GM23338 (cell line): ENCODE data around the gene IGBP1. TPM values are rescaled to one million over a fixed set of nuclear protein-coding genes. Genes with fewer than 3 reads are reported as not detected.

Source experiments
- ATAC-seq: fragments of 200-7000 bp; cut with Tn5 transposase; 3 replicates; pipeline ENCODE4 v1.9.1; 2020
- DNase-seq: peaks from one replicate; pipeline ENCODE4 v3.0.0-alpha.2; 2015; ENCODE audit warnings: low spot score
- H2AFZ ChIP-seq: fragments of 200-600 bp; sonication (generic); 2 replicates; pipeline ENCODE4 v1.8.0; 2016; ENCODE audit warnings: antibody characterized with exemption, mild to moderate bottlenecking, moderate library complexity
- H3F3A ChIP-seq: fragments of 200-600 bp; sonication (generic); replicated peaks from 2 replicates; pipeline ENCODE4 v1.8.0; 2017; ENCODE audit warnings: antibody characterized with exemption, mixed run types, low read depth
- H3K27ac ChIP-seq: fragments of 200-600 bp; sonication (generic); 2 replicates; pipeline ENCODE4 v1.6.1; 2016; ENCODE audit warnings: low read depth
- H3K27me3 ChIP-seq: fragments of 200-600 bp; sonication (generic); 2 replicates; pipeline ENCODE4 v1.8.0; 2016; ENCODE audit warnings: mild to moderate bottlenecking, mixed run types, moderate library complexity; ENCODE audit not compliant: insufficient read depth
- H3K36me3 ChIP-seq: fragments of 200-600 bp; sonication (generic); 2 replicates; pipeline ENCODE4 v1.8.0; 2016; ENCODE audit warnings: mild to moderate bottlenecking; ENCODE audit not compliant: insufficient read depth
- H3K4me1 ChIP-seq: fragments of 200-600 bp; sonication (generic); 2 replicates; pipeline ENCODE4 v1.8.0; 2016; ENCODE audit warnings: mild to moderate bottlenecking, moderate library complexity; ENCODE audit not compliant: insufficient read depth
- H3K4me2 ChIP-seq: fragments of 200-600 bp; sonication (generic); 2 replicates; pipeline ENCODE4 v1.7.1; 2017; ENCODE audit warnings: mixed run types
- H3K4me3 ChIP-seq: fragments of 200-600 bp; sonication (generic); 2 replicates; pipeline ENCODE4 v1.6.1; 2016; ENCODE audit warnings: mixed run types
- H3K79me2 ChIP-seq: fragments of 200-600 bp; sonication (generic); replicated peaks from 2 replicates; pipeline ENCODE4 v1.8.0; 2017; ENCODE audit warnings: mild to moderate bottlenecking; ENCODE audit not compliant: insufficient read depth
- H3K9me2 ChIP-seq: fragments of 200-600 bp; sonication (generic); 2 replicates; pipeline ENCODE4 v1.8.0; 2017; ENCODE audit not compliant: insufficient read depth
- H4K20me1 ChIP-seq: fragments of 200-600 bp; sonication (generic); replicated peaks from 2 replicates; pipeline ENCODE4 v1.8.0; 2017; ENCODE audit warnings: mild to moderate bottlenecking; ENCODE audit not compliant: insufficient read depth
- H3K27ac Mint-ChIP-seq: 2 replicates; pipeline ENCODE4 v1.8.0; 2020; ENCODE audit warnings: inconsistent platforms, mild to moderate bottlenecking, moderate library complexity, mixed read lengths
- H3K27me3 Mint-ChIP-seq: 3 replicates; pipeline ENCODE4 v1.8.0; 2022; ENCODE audit warnings: low read depth, mild to moderate bottlenecking, moderate library complexity, mixed read lengths, inconsistent platforms; ENCODE audit not compliant: insufficient read depth, poor library complexity
- H3K36me3 Mint-ChIP-seq: 3 replicates; pipeline ENCODE4 v1.8.0; 2021; ENCODE audit warnings: low read depth, mild to moderate bottlenecking, inconsistent platforms, moderate library complexity, mixed read lengths
- H3K4me1 Mint-ChIP-seq: 3 replicates; pipeline ENCODE4 v1.8.0; 2020; ENCODE audit warnings: mild to moderate bottlenecking, inconsistent platforms, mixed read lengths
- H3K4me3 Mint-ChIP-seq: 3 replicates; pipeline ENCODE4 v1.8.0; 2021; ENCODE audit warnings: moderate library complexity, mild to moderate bottlenecking, inconsistent platforms, mixed read lengths
- H3K9me3 Mint-ChIP-seq: 3 replicates; pipeline ENCODE4 v1.8.0; 2020; ENCODE audit warnings: moderate library complexity, mild to moderate bottlenecking, inconsistent platforms, mixed read lengths
- CREB1 ChIP-seq: fragments of 250-450 bp; sonication (Bioruptor Pico); IDR thresholded peaks from 2 replicates; pipeline ENCODE4 v1.5.0; 2020; ENCODE audit warnings: low read depth, mild to moderate bottlenecking, moderate library complexity
- CTCF ChIP-seq, 2 experiments: fragments of 200-600 bp in 1 of 2; sonication (generic) in 1 of 2; conservative IDR thresholded peaks; 2 replicates each; pipeline versions ENCODE4 v1.5.1 to v1.6.1; 2016 to 2017; ENCODE audit warnings: antibody characterized with exemption in 2 of 2, low read depth in 2 of 2, mild to moderate bottlenecking in 2 of 2, moderate library complexity in 1 of 2
- JUNB ChIP-seq: IDR thresholded peaks from one replicate; pipeline ENCODE4 v1.6.1; 2016; ENCODE audit warnings: antibody characterized with exemption; ENCODE audit not compliant: unreplicated experiment
- REST ChIP-seq: IDR thresholded peaks from one replicate; pipeline ENCODE4 v1.6.1; 2018; ENCODE audit warnings: antibody characterized with exemption; ENCODE audit not compliant: unreplicated experiment
- polyA plus RNA-seq: library from polyadenylated mRNA; unstranded; fragments of >200 nt; fragmentation: Nextera tagmentation; extraction: Ambion mirVana; gene quantifications from 2 replicates; pipeline ENCODE4 v1.2.1, GENCODE V29; 2016
- total RNA-seq: library from RNA; depleted of rRNA; stranded (reverse); fragments of >200 nt; shearing (Covaris generic); gene quantifications from 2 replicates; pipeline ENCODE4 v1.2.3, GENCODE V29; 2014

The IGBP1 gene
- total and polyA plus RNA-seq, 2 experiments from 2014 or later, result 36.8 to 38.5 TPM

- Histone ChIP-seq H2AFZ (peak overlapping the region; percentile 83), H3K27ac (no peak overlapping the region)
These were observed 35.3 kb downstream of the IGBP1 start for GRCh38 chrX:70168238-70169188.

DNA sequence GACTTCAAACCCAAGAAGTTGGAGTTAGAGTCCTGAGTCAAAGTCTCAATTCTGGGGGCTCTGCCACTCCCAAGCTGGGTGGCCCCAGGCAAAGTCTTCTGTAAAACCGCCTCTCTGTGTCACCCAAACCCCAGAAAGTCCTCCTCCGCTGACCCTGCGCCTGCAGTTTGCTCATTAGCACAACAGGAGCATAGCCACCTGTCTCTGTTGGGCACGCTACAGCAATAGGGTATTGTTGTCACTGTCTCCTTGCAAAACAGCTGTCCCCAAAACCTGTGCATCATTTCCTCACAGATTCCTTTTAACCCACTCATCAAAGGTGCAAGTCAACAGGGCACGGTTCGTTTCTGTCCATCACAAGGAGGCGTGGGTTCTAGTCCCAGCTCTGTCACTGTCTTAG lies 36.0 kb downstream of the IGBP1 start:
- TF ChIP-seq REST, result no peak
- no peak for TF ChIP-seq CTCF (conservative IDR thresholded peaks at IDR 0.05; ENCODE audit: low read depth in 2 of 2)
- H3K79me2 ChIP-seq, result no peaks in the 10 kb centered on the region
- H3K36me3 ChIP-seq, result no peaks in the 10 kb centered on the region
- Mint-ChIP-seq H3K9me3 (no peaks in the 10 kb centered on the region), H3K36me3 (peaks cover 11% of the 10 kb centered on the region), H3K27ac (no peak overlapping the region), H3K4me3 (no peak overlapping the region), H3K27me3 (peaks cover 3% of the 10 kb centered on the region), H3K4me1 (peaks cover 53% of the 10 kb centered on the region)
- H3F3A ChIP-seq, result no peaks in the 10 kb centered on the region
- H3K9me2 ChIP-seq, result no peaks in the 10 kb centered on the region
- no peaks in the 10 kb centered on the region for H4K20me1 ChIP-seq
- H3K4me1 ChIP-seq, result peaks cover 34% of the 10 kb centered on the region
- H3K4me3 ChIP-seq, result peak overlapping the region; percentile 18; the same call in 1 of the 2 replicates
- no peak overlapping the region for H3K27ac ChIP-seq
- peak overlapping the region; percentile 83; the same call in 1 of the 2 replicates for H2AFZ ChIP-seq
- H3K27me3 ChIP-seq, result no peaks in the 10 kb centered on the region
- ATAC-seq (peak; percentile 15; the same call in 1 of the 3 replicates), DNase-seq (peak; percentile 5)
- no peak overlapping the region for H3K4me2 ChIP-seq

More at GRCh38 chrX:70168238-70169188, 35.3 kb downstream of the IGBP1 start:
- peaks cover 53% of the 10 kb centered on the region for H3K4me1 Mint-ChIP-seq
- Histone ChIP-seq H3K36me3 (no peaks in the 10 kb centered on the region), H3K79me2 (no peaks in the 10 kb centered on the region), H3K9me2 (no peaks in the 10 kb centered on the region), H3K27me3 (no peaks in the 10 kb centered on the region), H4K20me1 (no peaks in the 10 kb centered on the region), H3F3A (no peaks in the 10 kb centered on the region), H3K4me3 (peak overlapping the region; percentile 18), H3K4me2 (peak overlapping the region; percentile 67), H3K4me1 (peaks cover 34% of the 10 kb centered on the region)
- peak overlapping the region; percentile 81 for H3K27ac Mint-ChIP-seq
- H3K4me3 Mint-ChIP-seq, result peak overlapping the region; percentile 63
- peaks cover 3% of the 10 kb centered on the region for H3K27me3 Mint-ChIP-seq
- TF ChIP-seq JUNB (no peak), CREB1 (CRISPR knock-in tag) (no peak), REST (no peak)
- peak; percentile 56 for DNase-seq
- H3K9me3 Mint-ChIP-seq, result no peaks in the 10 kb centered on the region
- peaks cover 14% of the 10 kb centered on the region for H3K36me3 Mint-ChIP-seq
- ATAC-seq, result peak; percentile 78
